Measurements from ENCODE around the gene TM4SF18. TPM values are rescaled to one million over a fixed set of nuclear protein-coding genes. Genes with fewer than 3 reads are reported as not detected.
A peak's percentile ranks its signal among the peaks of the same experiment; 100 is the strongest.

The TM4SF18 gene
- total and polyA plus RNA-seq, 8 donors, result 2.4 to 10.6 (median 3.9) TPM

- Histone ChIP-seq H3K36me3 (no peaks in the 10 kb centered on the region), H3K9me3 (no peaks in the 10 kb centered on the region), H3K27me3 (no peaks in the 10 kb centered on the region), H3K27ac (no peak overlapping the region), H3K4me3 (no peak overlapping the region), H3K4me1 (peaks cover 14 to 27% (median 22%) of the 10 kb centered on the region in 3 donors)
- no peak for FAIRE-seq
- DNase-seq, result no peak
- peak; percentile 31 to 58 (median 50) for ATAC-seq
- WGBS, 2 donors, result 24 to 34% methylated on average over 2 of the region's 2 CpGs
- intact Hi-C loops (cut with DNase I), result loop anchor here in 2 of 3 donors (5.0 to 10.0 kb wide), 3 partner anchors 162 to 322 kb away; no protein-coding TSS in a partner anchor
- TF ChIP-seq CTCF (IDR thresholded peaks at IDR 0.05), result no peak
These were observed 54.5 kb downstream of the TM4SF18 start for GRCh38 chr3:149278911-149279310.

GRCh38 chr3:149277331-149277813, 56.1 kb downstream of the TM4SF18 start:
- H3K27ac ChIP-seq, result peak overlapping the region in 3 of 4 donors; percentile 9 to 50 (median 34)
- TF ChIP-seq CTCF (IDR thresholded peaks at IDR 0.05), result no peak
- H3K4me1 ChIP-seq, result peaks cover 14 to 27% (median 22%) of the 10 kb centered on the region in 3 donors
- intact Hi-C loops (cut with DNase I), result loop anchor here in 2 of 3 donors (5.0 to 10.0 kb wide), 3 partner anchors 160 to 320 kb away; no protein-coding TSS in a partner anchor
- no peaks in the 10 kb centered on the region for H3K27me3 ChIP-seq
- DNase-seq (no peak), ATAC-seq (peak; percentile 38 to 83 (median 62)), FAIRE-seq (peak; percentile 63)
- H3K9me3 ChIP-seq, result no peaks in the 10 kb centered on the region
- WGBS, 2 donors, result 45 to 48% methylated on average over 3 of the region's 3 CpGs
- no peak overlapping the region for H3K4me3 ChIP-seq
- H3K36me3 ChIP-seq, result no peaks in the 10 kb centered on the region

- no peaks in the 10 kb centered on the region for H3K27me3 ChIP-seq
- WGBS, 2 donors, result 79% methylated on average over 3 of the region's 3 CpGs
- ATAC-seq (no peak), FAIRE-seq (no peak), DNase-seq (no peak)
- H3K4me3 ChIP-seq, result no peak overlapping the region
- no peak for TF ChIP-seq CTCF (IDR thresholded peaks at IDR 0.05)
- H3K27ac ChIP-seq, result peak overlapping the region in 1 of 4 donors; percentile 50
- H3K4me1 ChIP-seq, result peaks cover 14 to 27% (median 22%) of the 10 kb centered on the region in 3 donors
- intact Hi-C loops (cut with DNase I), result loop anchor here in 2 of 3 donors (5.0 to 10.0 kb wide), 3 partner anchors 159 to 319 kb away; no protein-coding TSS in a partner anchor
- no peaks in the 10 kb centered on the region for H3K36me3 ChIP-seq
- H3K9me3 ChIP-seq, result no peaks in the 10 kb centered on the region
These were observed 56.8 kb downstream of the TM4SF18 start for GRCh38 chr3:149276619-149277018.

- H3K36me3 ChIP-seq, result no peaks in the 10 kb centered on the region
- H3K4me3 ChIP-seq, result no peak overlapping the region
- peaks cover 14 to 22% (median 22%) of the 10 kb centered on the region in 3 donors for H3K4me1 ChIP-seq
- TF ChIP-seq CTCF (IDR thresholded peaks at IDR 0.05), result no peak
- no peak for DNase-seq
- H3K27ac ChIP-seq, result no peak overlapping the region
- no peaks in the 10 kb centered on the region for H3K27me3 ChIP-seq
- intact Hi-C loops (cut with DNase I), result loop anchor here in 1 of 3 donors (10.0 kb wide), 1 partner anchor 309 kb away; no protein-coding TSS in a partner anchor
- FAIRE-seq, result no peak
- ATAC-seq, result no peak
- no peaks in the 10 kb centered on the region for H3K9me3 ChIP-seq
- WGBS, 2 donors, result 85 to 90% methylated on average over 3 of the region's 3 CpGs
These were observed 59.2 kb downstream of the TM4SF18 start for GRCh38 chr3:149274220-149274619.
